Neutrophil (primary cell): ENCODE data around the gene PXYLP1.

ENCODE experiments used
- H3K27ac ChIP-seq: fragments of 200-600 bp; sonication (generic); 2 replicates; pipeline ENCODE4 v1.5.1; 2016; ENCODE audit warnings: mild to moderate bottlenecking, moderate library complexity
- H3K27me3 ChIP-seq: fragments of 200-600 bp; sonication (generic); 2 replicates; pipeline ENCODE4 v1.6.0; 2016; ENCODE audit warnings: mild to moderate bottlenecking
- H3K36me3 ChIP-seq: fragments of 200-600 bp; sonication (generic); 2 replicates; pipeline ENCODE4 v1.5.1; 2017
- H3K4me1 ChIP-seq, 2 experiments: fragments of 200-600 bp in 1 of 2; sonication (generic) in 1 of 2; 1 replicate in 1 of 2; 2 replicates in 1 of 2; pipeline versions ENCODE4 v1.5.1 to v1.6.1; 2013 to 2016; ENCODE audit warnings: low read depth in 1 of 2, low read length in 1 of 2, mild to moderate bottlenecking in 1 of 2, moderate library complexity in 1 of 2; ENCODE audit not compliant: control insufficient read depth in 1 of 2, insufficient read depth in 1 of 2
- H3K4me3 ChIP-seq, 2 experiments: fragments of 200-600 bp in 1 of 2; sonication (generic) in 1 of 2; 1 replicate in 1 of 2; 2 replicates in 1 of 2; pipeline ENCODE4 v1.5.1; 2013 to 2016; ENCODE audit warnings: low read depth in 1 of 2, low read length in 1 of 2, mild to moderate bottlenecking in 1 of 2, moderate library complexity in 1 of 2
- H3K9me3 ChIP-seq: fragments of 200-600 bp; sonication (generic); 2 replicates; pipeline ENCODE4 v1.5.1; 2016
- CTCF ChIP-seq: fragments of 200-600 bp; sonication (generic); IDR thresholded peaks from 2 replicates; pipeline ENCODE4 v1.5.1; 2016; ENCODE audit warnings: antibody characterized with exemption

PXYLP1 gene

GRCh38 chr3:141256820-141257219, 25.2 kb downstream of the PXYLP1 start:
- no peak overlapping the region for H3K27ac ChIP-seq
- peaks cover 9% of the 10 kb centered on the region for H3K36me3 ChIP-seq
- H3K4me3 ChIP-seq = no peak overlapping the region
- H3K27me3 ChIP-seq = no peaks in the 10 kb centered on the region
- no peak for TF ChIP-seq CTCF
- no peaks in the 10 kb centered on the region for H3K4me1 ChIP-seq
- H3K9me3 ChIP-seq = no peaks in the 10 kb centered on the region

GRCh38 chr3:141257961-141258360, 26.3 kb downstream of the PXYLP1 start:
- Histone ChIP-seq H3K9me3 (no peaks in the 10 kb centered on the region), H3K27me3 (no peaks in the 10 kb centered on the region), H3K36me3 (peaks cover 9% of the 10 kb centered on the region), H3K27ac (no peak overlapping the region), H3K4me3 (no peak overlapping the region), H3K4me1 (no peaks in the 10 kb centered on the region)
- no peak for TF ChIP-seq CTCF

DNA sequence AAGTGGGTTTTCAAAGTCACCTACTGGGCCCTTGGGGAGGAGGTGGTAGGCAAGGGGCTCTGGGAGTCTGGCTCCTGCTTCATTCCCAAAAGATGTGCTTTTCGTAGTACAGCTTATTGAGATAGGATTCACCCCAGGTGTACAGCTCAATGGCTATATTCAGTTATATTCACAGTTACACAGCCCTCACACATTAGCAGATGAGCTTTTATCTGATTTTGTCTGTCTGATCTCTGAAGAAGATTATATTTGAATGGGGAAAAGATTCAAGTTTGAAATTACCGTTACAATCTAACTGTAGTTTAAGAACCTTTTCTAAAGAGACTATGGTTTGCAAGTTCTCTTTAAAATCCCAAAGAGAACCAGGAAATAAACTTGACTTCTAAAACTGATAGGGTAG, 27.3 kb downstream of the PXYLP1 start:
- Histone ChIP-seq H3K27ac (no peak overlapping the region), H3K4me1 (no peaks in the 10 kb centered on the region), H3K36me3 (peaks cover 9% of the 10 kb centered on the region), H3K9me3 (no peaks in the 10 kb centered on the region), H3K27me3 (no peaks in the 10 kb centered on the region), H3K4me3 (no peak overlapping the region)
- no peak for TF ChIP-seq CTCF

- no peaks in the 10 kb centered on the region for H3K9me3 ChIP-seq
- no peak for TF ChIP-seq CTCF
- H3K4me3 ChIP-seq = no peak overlapping the region
- H3K36me3 ChIP-seq = peaks cover 11% of the 10 kb centered on the region
- H3K27me3 ChIP-seq = no peaks in the 10 kb centered on the region
- no peaks in the 10 kb centered on the region for H3K4me1 ChIP-seq
- no peak overlapping the region for H3K27ac ChIP-seq
Measured at GRCh38 chr3:141259821-141260629, 28.4 kb downstream of the PXYLP1 start.

DNA sequence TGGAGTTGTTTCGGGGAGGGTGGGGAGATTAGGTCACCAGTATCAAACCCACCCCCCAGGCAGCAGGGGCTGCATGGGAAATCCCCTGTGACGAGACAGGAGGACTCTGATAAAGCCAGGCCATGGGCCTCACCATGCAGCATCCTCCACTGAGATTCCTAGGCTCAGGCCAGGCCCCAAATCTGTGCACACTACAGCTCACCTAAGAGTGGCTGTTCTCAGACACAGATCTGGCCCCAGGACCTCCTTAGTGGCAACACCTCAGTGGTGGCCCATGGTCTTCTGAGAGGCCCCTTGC, 29.0 kb downstream of the PXYLP1 start:
- no peak overlapping the region for H3K27ac ChIP-seq
- no peak overlapping the region for H3K4me3 ChIP-seq
- no peaks in the 10 kb centered on the region for H3K4me1 ChIP-seq
- peaks cover 11% of the 10 kb centered on the region for H3K36me3 ChIP-seq
- no peak for TF ChIP-seq CTCF
- H3K9me3 ChIP-seq = no peaks in the 10 kb centered on the region
- H3K27me3 ChIP-seq = no peaks in the 10 kb centered on the region
